GM10266 (cell line): Measurements from ENCODE around the gene NAPEPLD.
"Not testable (repeated sequence)": the region's sequence is repeated elsewhere in the genome, so short reads cannot be mapped to it uniquely, and the experiment has no call there.

Source experiments
- DNase-seq: peaks from one replicate; pipeline ENCODE4 v3.0.0; 2012; ENCODE audit errors: extremely low spot score
- TF ChIP-seq, protein P1 (sequence below): IDR thresholded peaks from 2 replicates; pipeline ENCODE4 v1.5.1; 2012; ENCODE audit warnings: mild to moderate bottlenecking, low read depth; ENCODE audit not compliant: control insufficient read depth, insufficient read depth; ENCODE audit errors: missing control alignments

Gene NAPEPLD

DNA sequence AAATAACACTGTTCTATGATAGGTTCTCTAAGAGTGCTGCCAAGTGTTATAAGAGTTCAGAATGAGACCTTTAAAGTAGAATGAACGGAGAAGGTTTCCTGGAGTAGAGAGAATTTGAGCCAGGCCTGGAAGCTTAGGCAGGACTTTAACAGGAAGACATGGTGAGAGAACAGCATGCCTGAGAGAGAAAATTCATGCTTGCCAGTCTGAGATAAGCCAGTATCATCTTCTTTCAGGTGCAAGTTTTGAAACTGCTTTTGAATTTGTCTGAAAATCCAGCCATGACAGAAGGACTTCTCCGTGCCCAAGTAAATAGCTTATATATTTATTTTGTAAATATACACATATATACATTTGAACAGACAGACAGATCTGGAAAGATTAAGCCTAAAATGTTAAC, 51.9 kb downstream of the NAPEPLD start:
- TF ChIP-seq, protein P1, sequence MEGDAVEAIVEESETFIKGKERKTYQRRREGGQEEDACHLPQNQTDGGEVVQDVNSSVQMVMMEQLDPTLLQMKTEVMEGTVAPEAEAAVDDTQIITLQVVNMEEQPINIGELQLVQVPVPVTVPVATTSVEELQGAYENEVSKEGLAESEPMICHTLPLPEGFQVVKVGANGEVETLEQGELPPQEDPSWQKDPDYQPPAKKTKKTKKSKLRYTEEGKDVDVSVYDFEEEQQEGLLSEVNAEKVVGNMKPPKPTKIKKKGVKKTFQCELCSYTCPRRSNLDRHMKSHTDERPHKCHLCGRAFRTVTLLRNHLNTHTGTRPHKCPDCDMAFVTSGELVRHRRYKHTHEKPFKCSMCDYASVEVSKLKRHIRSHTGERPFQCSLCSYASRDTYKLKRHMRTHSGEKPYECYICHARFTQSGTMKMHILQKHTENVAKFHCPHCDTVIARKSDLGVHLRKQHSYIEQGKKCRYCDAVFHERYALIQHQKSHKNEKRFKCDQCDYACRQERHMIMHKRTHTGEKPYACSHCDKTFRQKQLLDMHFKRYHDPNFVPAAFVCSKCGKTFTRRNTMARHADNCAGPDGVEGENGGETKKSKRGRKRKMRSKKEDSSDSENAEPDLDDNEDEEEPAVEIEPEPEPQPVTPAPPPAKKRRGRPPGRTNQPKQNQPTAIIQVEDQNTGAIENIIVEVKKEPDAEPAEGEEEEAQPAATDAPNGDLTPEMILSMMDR, result no peak

DNA sequence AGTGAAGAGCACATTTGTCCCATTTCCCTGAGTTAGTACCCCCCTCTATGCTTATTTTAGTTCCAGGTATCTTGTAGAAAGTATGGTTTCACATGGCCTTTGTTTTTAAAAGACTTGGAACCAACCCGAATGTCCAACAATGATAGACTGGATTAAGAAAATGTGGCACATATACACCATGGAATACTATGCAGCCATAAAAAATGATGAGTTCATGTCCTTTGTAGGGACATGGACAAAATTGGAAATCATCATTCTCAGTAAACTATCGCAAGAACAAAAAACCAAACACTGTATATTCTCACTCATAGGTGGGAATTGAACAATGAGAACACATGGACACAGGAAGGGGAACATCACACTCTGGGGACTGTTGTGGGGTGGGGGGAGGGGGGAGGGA, 53.3 kb downstream of the NAPEPLD start:
- DNase-seq, result not testable (repeated sequence)

More for the DNA sequence above, 51.9 kb downstream of the NAPEPLD start:
- no peak for DNase-seq

DNA sequence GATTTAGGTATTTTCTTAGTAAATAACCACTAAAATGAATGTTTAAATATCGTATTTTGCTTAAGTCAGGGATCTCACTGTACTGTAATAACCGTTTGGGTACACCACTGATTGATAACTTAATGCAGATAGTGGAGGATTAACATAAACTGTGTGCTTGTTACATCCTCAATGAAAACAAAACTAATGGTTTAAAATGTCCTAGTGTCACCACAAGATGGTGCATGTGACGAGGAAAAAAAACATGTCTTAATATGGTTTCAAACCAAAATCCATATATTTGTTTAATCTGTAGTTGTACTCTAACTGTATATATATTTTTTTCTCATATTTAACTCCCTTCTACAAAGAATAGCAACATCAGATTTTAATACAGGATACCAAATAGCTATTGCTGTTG, 54.8 kb downstream of the NAPEPLD start:
- TF ChIP-seq, protein P1, result no peak
- no peak for DNase-seq

DNA sequence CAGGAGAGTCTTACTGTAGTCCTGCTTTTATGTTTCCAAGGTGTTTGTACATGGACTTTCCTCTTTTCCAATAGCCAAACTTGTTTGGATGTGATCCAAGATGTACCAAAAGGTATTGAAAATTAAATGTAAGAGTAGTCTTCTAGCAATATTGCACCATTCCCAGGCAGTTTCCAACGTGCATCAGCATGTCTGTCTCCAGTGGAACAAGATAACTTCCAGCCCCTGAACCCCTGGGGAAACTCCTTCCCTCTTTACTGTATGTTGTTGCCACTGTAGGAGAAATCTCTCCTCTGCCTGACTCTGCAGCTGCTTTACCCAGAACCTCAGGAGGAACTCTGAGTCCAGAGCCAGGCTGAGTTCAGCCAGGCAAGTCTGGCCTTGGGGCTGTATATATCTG, 55.5 kb downstream of the NAPEPLD start:
- DNase-seq, result no peak
- TF ChIP-seq, protein P1, result no peak

DNA sequence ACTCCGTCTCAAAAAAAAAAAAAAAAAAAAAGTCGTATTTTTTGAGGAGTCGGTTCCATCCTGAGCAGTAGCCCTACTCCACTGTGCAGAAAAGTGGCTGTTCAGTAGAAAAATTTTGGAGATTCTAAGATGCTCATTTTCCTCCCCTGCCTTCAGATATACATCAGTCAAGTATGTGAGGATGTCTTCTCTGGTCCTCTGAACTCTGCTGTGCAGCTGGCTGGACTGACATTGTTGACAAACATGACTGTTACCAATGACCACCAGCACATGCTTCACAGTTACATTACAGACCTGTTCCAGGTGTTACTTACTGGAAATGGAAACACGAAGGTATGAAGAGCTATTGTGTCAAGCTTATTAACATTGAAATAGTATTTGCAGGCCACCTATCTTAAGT, 56.6 kb downstream of the NAPEPLD start:
- DNase-seq, result not testable (repeated sequence)

DNA sequence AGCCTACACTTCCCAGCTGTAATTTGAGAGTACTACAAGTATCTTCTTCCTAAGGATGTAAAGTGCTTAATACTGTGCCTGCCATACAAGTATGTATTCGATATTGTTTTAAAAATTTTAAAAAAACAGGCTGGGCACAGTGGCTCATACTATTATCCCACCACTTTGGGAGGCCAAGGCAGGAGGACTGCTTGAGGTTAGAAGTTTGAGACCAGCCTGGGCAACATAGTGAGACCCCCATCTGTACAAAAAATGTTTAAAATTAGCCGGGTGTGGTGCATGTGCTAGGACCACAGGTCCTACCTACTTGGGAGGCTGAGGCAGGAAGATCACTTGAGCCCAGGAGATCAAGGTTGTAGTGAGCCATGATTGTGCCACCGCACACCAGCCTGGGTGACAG, 65.7 kb downstream of the NAPEPLD start:
- TF ChIP-seq, protein P1, result no peak
- DNase-seq, result no peak

DNA sequence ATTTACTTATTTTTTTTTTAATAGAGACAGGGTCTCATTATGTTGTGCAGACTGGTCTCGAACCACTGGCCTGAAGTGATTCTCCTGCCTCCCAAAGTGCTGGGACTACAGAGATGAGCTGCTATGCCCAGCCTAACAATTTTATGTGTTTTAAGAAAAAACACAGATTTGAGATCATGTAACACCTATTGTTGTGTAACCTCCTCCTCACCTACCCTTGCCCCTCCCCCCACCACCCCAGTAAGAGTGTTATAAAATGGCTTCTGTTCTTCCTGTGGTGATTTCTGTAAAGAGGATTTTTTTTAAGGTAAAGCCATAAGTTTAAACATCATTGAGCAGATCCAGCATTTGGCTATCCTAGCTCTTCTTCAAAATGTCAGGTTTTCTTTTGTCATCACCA, 66.4 kb downstream of the NAPEPLD start:
- no peak for DNase-seq
- TF ChIP-seq, protein P1, result no peak

DNA sequence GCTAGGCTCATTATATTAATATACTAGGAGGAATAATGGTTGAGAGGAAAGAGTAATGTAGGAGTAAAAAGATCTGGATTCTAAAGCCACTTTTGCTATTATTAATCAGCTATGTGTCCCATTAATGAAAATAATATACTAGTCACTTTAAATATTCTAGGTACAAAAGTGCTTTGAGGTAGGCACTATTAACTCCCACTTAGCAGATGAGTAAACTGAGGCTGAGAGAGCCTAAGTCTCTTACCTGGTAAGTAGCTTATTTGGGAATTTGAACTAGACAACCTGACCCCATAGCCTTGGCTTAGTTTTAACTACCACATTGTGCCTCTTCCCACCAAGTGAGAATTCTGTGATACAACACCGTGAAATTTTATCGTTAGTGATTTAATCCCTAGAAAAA, 68.0 kb downstream of the NAPEPLD start:
- no peak for DNase-seq
- TF ChIP-seq, protein P1, result no peak
